Esophagus muscularis mucosa (tissue), 4 donors: ENCODE results near the gene SND1.

ENCODE experiments used
- EP300 ChIP-seq: sonication (generic); formaldehyde crosslinking; IDR thresholded peaks from one replicate; pipeline ENCODE4 v1.6.1; 2017; ENCODE audit warnings: antibody characterized with exemption
- POLR2A ChIP-seq: fragments of 450-650 bp; IDR thresholded peaks from one replicate; pipeline ENCODE4 v1.6.1; 2017; ENCODE audit warnings: antibody characterized with exemption, moderate library complexity, mild to moderate bottlenecking, low read depth
- TF ChIP-seq, protein P1 (sequence below), 3 experiments: fragments of 200-600 bp in 2 of 3; fragments of 450-650 bp in 1 of 3; sonication (generic) in 2 of 3; IDR thresholded peaks; one replicate each; pipeline ENCODE4 v1.5.1; 2017 to 2019; ENCODE audit warnings: antibody characterized with exemption in 3 of 3, mild to moderate bottlenecking in 2 of 3, moderate library complexity in 1 of 3

DNA sequence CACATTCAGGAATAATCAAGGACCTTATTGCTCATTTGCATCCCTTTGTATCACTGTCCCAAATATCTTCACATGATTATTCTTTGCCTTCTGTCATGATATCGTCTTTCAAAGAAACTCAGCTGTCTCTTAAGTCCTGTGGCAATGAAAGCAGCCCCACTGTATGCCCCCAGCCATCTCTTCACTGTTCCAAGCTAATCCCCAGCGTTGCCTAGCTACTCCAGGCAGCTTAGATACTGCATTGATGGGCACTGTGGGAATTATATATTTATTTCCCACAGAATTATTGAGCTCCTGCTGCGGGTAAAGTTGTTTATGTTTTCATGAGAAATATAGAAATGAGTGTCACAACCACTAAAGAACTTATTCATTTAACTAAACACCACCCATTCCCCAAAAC is 38.8 kb downstream of the SND1 start:
- TF ChIP-seq, protein P1, sequence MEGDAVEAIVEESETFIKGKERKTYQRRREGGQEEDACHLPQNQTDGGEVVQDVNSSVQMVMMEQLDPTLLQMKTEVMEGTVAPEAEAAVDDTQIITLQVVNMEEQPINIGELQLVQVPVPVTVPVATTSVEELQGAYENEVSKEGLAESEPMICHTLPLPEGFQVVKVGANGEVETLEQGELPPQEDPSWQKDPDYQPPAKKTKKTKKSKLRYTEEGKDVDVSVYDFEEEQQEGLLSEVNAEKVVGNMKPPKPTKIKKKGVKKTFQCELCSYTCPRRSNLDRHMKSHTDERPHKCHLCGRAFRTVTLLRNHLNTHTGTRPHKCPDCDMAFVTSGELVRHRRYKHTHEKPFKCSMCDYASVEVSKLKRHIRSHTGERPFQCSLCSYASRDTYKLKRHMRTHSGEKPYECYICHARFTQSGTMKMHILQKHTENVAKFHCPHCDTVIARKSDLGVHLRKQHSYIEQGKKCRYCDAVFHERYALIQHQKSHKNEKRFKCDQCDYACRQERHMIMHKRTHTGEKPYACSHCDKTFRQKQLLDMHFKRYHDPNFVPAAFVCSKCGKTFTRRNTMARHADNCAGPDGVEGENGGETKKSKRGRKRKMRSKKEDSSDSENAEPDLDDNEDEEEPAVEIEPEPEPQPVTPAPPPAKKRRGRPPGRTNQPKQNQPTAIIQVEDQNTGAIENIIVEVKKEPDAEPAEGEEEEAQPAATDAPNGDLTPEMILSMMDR (IDR thresholded peaks at IDR 0.05): no peak
- TF ChIP-seq POLR2A (no peak), EP300 (no peak)
